Loucy (cell line): ENCODE measurements around the gene GAREM1.

Experiments
- H2AFZ ChIP-seq: fragments of 200-600 bp; sonication (generic); 2 replicates; pipeline ENCODE4 v1.6.0; 2016; ENCODE audit warnings: antibody characterized with exemption, mild to moderate bottlenecking, low read length, moderate library complexity
- H3F3A ChIP-seq: fragments of 200-600 bp; 2 replicates; pipeline ENCODE4 v1.6.0; 2016; ENCODE audit warnings: antibody characterized with exemption, low read depth, mild to moderate bottlenecking
- H3K27me3 ChIP-seq: fragments of 200-600 bp; sonication (generic); 2 replicates; pipeline ENCODE4 v1.6.1; 2014; ENCODE audit warnings: low read length, mild to moderate bottlenecking; ENCODE audit not compliant: insufficient read depth, poor library complexity, severe bottlenecking
- H3K36me3 ChIP-seq: fragments of 200-600 bp; sonication (generic); 2 replicates; pipeline ENCODE4 v1.6.1; 2016; ENCODE audit warnings: low read length; ENCODE audit not compliant: insufficient read depth
- H3K4me1 ChIP-seq: fragments of 200-600 bp; sonication (generic); 2 replicates; pipeline ENCODE4 v1.5.1; 2014; ENCODE audit warnings: low read length, mild to moderate bottlenecking; ENCODE audit not compliant: insufficient read depth, poor library complexity, severe bottlenecking
- H3K4me2 ChIP-seq: fragments of 200-600 bp; sonication (generic); 2 replicates; pipeline ENCODE4 v1.6.0; 2014; ENCODE audit warnings: antibody characterized with exemption, low read length, low read depth, mild to moderate bottlenecking; ENCODE audit not compliant: poor library complexity, severe bottlenecking
- H3K4me3 ChIP-seq: fragments of 200-600 bp; sonication (generic); 2 replicates; pipeline ENCODE4 v1.5.1; 2014; ENCODE audit warnings: low read length, mild to moderate bottlenecking, mixed read lengths; ENCODE audit not compliant: poor library complexity, severe bottlenecking
- H3K79me2 ChIP-seq: fragments of 200-600 bp; sonication (generic); 2 replicates; pipeline ENCODE4 v1.6.1; 2014; ENCODE audit warnings: low read length; ENCODE audit not compliant: insufficient read depth
- H3K9ac ChIP-seq: fragments of 200-600 bp; sonication (generic); 2 replicates; pipeline ENCODE4 v1.6.0; 2014; ENCODE audit warnings: mild to moderate bottlenecking, low read depth, low read length, moderate library complexity; ENCODE audit not compliant: poor library complexity, severe bottlenecking
- H3K9me2 ChIP-seq: fragments of 200-600 bp; sonication (generic); replicated peaks from 2 replicates; pipeline ENCODE4 v1.6.1; 2016; ENCODE audit warnings: low read depth, low read length, mixed read lengths
- H3K9me3 ChIP-seq: fragments of 200-600 bp; sonication (generic); 2 replicates; pipeline ENCODE4 v1.6.1; 2014; ENCODE audit warnings: mild to moderate bottlenecking, antibody characterized with exemption, low read length, low read depth; ENCODE audit not compliant: insufficient read depth
- H4K20me1 ChIP-seq: fragments of 200-600 bp; sonication (generic); 2 replicates; pipeline ENCODE4 v1.6.0; 2014; ENCODE audit warnings: antibody characterized with exemption, low read length, mild to moderate bottlenecking; ENCODE audit not compliant: insufficient read depth, poor library complexity, severe bottlenecking
- EZH2phosphoT487 ChIP-seq: fragments of 200-600 bp; IDR thresholded peaks from 2 replicates; pipeline ENCODE4 v1.6.1; 2018; ENCODE audit warnings: antibody characterized with exemption, mild to moderate bottlenecking, moderate library complexity, borderline replicate concordance
- TF ChIP-seq, protein P1 (sequence below): fragments of 200-600 bp; sonication (generic); conservative IDR thresholded peaks from 2 replicates; pipeline ENCODE4 v1.5.1; 2014; ENCODE audit warnings: mild to moderate bottlenecking, antibody characterized with exemption, low read length

The GAREM1 gene

DNA sequence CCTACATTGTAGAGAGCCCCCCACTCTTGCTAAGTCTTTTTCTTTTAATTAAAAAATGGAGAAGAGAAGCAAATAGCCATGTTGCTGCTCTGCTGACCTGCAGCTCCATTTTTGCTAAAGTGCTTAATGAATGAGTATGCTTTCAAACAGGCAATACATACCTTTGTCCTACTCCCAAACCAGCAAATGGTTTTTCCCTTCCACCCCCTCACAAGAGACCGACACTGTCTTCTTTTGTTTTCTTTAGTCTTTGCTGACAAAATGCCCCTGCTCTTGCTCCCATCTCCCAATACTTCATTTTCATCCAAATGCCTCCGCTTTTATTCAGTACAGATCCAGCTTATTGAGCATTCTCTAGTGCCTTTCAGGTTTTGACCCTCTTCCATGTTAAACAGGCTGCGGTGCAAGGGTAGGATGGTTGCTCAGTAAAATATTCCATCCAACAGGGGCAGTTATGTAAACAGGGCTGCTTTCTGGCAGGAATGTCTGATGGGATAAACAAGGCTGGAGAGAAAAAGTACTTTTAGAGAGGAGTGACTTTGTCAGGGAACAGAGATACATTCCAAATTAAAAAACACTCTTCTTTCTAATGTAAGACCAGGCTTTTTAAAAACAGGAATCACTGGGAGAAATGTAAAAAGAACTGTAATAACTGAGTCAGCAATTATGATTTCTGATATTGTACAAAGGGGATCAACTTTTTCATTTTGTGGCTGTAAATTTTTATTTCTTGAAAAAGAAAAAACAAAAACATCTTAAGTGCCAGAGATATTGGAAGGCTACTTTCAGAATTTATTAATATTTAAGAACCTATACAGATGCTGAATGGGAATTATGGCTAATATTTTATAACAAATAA is 144.0 kb downstream of the GAREM1 start:
- Histone ChIP-seq H3K4me3 (no peak overlapping the region), H3K9me3 (no peaks in the 10 kb centered on the region), H3K79me2 (no peaks in the 10 kb centered on the region), H4K20me1 (no peaks in the 10 kb centered on the region), H2AFZ (no peak overlapping the region), H3K9me2 (no peaks in the 10 kb centered on the region), H3K9ac (no peak overlapping the region), H3F3A (no peaks in the 10 kb centered on the region), H3K4me2 (no peak overlapping the region), H3K27me3 (no peaks in the 10 kb centered on the region), H3K36me3 (no peaks in the 10 kb centered on the region), H3K4me1 (no peaks in the 10 kb centered on the region)
- TF ChIP-seq EZH2phosphoT487: no peak
- TF ChIP-seq, protein P1, sequence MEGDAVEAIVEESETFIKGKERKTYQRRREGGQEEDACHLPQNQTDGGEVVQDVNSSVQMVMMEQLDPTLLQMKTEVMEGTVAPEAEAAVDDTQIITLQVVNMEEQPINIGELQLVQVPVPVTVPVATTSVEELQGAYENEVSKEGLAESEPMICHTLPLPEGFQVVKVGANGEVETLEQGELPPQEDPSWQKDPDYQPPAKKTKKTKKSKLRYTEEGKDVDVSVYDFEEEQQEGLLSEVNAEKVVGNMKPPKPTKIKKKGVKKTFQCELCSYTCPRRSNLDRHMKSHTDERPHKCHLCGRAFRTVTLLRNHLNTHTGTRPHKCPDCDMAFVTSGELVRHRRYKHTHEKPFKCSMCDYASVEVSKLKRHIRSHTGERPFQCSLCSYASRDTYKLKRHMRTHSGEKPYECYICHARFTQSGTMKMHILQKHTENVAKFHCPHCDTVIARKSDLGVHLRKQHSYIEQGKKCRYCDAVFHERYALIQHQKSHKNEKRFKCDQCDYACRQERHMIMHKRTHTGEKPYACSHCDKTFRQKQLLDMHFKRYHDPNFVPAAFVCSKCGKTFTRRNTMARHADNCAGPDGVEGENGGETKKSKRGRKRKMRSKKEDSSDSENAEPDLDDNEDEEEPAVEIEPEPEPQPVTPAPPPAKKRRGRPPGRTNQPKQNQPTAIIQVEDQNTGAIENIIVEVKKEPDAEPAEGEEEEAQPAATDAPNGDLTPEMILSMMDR: no peak

DNA sequence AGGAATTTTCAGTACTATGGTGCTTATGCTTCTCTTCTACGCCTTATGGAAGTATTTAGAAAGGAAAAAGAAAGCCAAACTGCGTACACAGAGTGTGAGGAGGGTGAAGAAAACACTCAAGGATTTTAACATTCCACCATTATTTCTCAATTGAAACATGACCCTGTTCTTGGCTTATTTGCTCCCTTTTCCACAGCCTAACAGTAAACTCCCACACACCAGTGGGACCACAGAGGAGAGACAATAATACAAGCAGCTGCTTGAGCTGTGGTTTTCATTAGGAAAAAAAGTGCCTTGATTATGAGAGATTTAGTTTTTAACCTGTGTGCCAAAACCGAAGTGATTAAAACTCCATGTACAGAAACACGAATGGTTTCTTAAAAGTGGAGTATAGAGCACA is 146.5 kb downstream of the GAREM1 start:
- Histone ChIP-seq H3K9me3 (no peaks in the 10 kb centered on the region), H3K27me3 (no peaks in the 10 kb centered on the region), H3K79me2 (no peaks in the 10 kb centered on the region), H3K4me1 (no peaks in the 10 kb centered on the region), H3F3A (no peaks in the 10 kb centered on the region), H3K4me2 (no peak overlapping the region), H4K20me1 (no peaks in the 10 kb centered on the region), H3K36me3 (no peaks in the 10 kb centered on the region), H3K9me2 (no peaks in the 10 kb centered on the region), H3K4me3 (no peak overlapping the region), H3K9ac (no peak overlapping the region), H2AFZ (no peak overlapping the region)
- TF ChIP-seq, protein P1: no peak
- TF ChIP-seq EZH2phosphoT487: no peak

DNA sequence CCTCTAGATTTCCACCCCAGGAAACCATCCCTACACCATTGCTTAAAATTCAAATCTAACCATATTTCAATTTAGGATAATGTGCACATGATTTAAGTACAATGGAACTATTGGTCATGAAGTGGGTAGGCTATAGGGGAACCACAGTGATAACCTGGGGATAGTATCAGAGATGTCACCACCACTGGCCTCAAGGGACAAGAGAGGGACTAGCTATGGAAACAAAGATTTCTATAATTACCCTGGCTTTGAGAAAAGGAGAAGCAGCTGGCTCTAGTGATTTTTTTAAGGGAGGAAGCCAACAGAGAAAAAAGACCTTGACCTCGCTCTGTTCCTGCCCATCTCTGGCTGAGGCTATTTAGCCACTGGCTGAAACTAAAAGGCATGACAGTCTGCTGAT is 148.9 kb downstream of the GAREM1 start:
- Histone ChIP-seq H3K4me3 (no peak overlapping the region), H3F3A (no peaks in the 10 kb centered on the region), H4K20me1 (no peaks in the 10 kb centered on the region), H3K4me1 (no peaks in the 10 kb centered on the region), H3K9me2 (no peaks in the 10 kb centered on the region), H3K9me3 (no peaks in the 10 kb centered on the region), H3K9ac (no peak overlapping the region), H3K79me2 (no peaks in the 10 kb centered on the region), H2AFZ (no peak overlapping the region), H3K4me2 (no peak overlapping the region), H3K36me3 (no peaks in the 10 kb centered on the region), H3K27me3 (no peaks in the 10 kb centered on the region)
- no peak for TF ChIP-seq EZH2phosphoT487
- TF ChIP-seq, protein P1: no peak
